ENCODE results near the gene ABHD3.
A peak's percentile ranks its signal among the peaks of the same experiment; 100 is the strongest.
"Not testable (repeated sequence)": the region's sequence is repeated elsewhere in the genome, so short reads cannot be mapped to it uniquely, and the experiment has no call there.

ABHD3 gene

GRCh38 chr18:21686282-21687105 is 18.1 kb downstream of the ABHD3 start:
- DNase-seq (ENCODE audit: low read depth) = peak; percentile 31
- H3K4me3 ChIP-seq (ENCODE audit: control insufficient read depth, low read depth, low read length) = no peak overlapping the region

GRCh38 chr18:21685556-21685981 is 19.0 kb downstream of the ABHD3 start:
- not testable (repeated sequence) for DNase-seq (ENCODE audit: low read depth); H3K4me3 ChIP-seq (ENCODE audit: control insufficient read depth, low read depth, low read length)

More at GRCh38 chr18:21686282-21687105, 18.1 kb downstream of the ABHD3 start:
- TF ChIP-seq CTCF (conservative IDR thresholded peaks at IDR 0.05; ENCODE audit: control insufficient read depth, insufficient read depth, low read depth, low read length) = no peak

- no peak for DNase-seq (ENCODE audit: low read depth)
- no peak for TF ChIP-seq CTCF (conservative IDR thresholded peaks at IDR 0.05; ENCODE audit: control insufficient read depth, insufficient read depth, low read depth, low read length)
- H3K4me3 ChIP-seq (ENCODE audit: control insufficient read depth, low read depth, low read length) = no peak overlapping the region
Measured at GRCh38 chr18:21684731-21685130, 19.8 kb downstream of the ABHD3 start.

- peak; percentile 85 for DNase-seq (ENCODE audit: low read depth)
- no peak for TF ChIP-seq CTCF (conservative IDR thresholded peaks at IDR 0.05; ENCODE audit: control insufficient read depth, insufficient read depth, low read depth, low read length)
- peak overlapping the region; percentile 34 for H3K4me3 ChIP-seq (ENCODE audit: control insufficient read depth, low read depth, low read length)
Measured at GRCh38 chr18:21682371-21683051, 22.1 kb downstream of the ABHD3 start.

- H3K4me3 ChIP-seq (ENCODE audit: control insufficient read depth, low read depth, low read length) = no peak overlapping the region
- TF ChIP-seq CTCF (conservative IDR thresholded peaks at IDR 0.05; ENCODE audit: control insufficient read depth, insufficient read depth, low read depth, low read length) = no peak
- no peak for DNase-seq (ENCODE audit: low read depth)
Measured at GRCh38 chr18:21680161-21680560, 24.4 kb downstream of the ABHD3 start.

GRCh38 chr18:21678859-21679258 is 25.7 kb downstream of the ABHD3 start:
- no peak for TF ChIP-seq CTCF (conservative IDR thresholded peaks at IDR 0.05; ENCODE audit: control insufficient read depth, insufficient read depth, low read depth, low read length)
- DNase-seq (ENCODE audit: low read depth) = no peak
- no peak overlapping the region for H3K4me3 ChIP-seq (ENCODE audit: control insufficient read depth, low read depth, low read length)

GRCh38 chr18:21675354-21675753 is 29.2 kb downstream of the ABHD3 start:
- DNase-seq (ENCODE audit: low read depth) = peak; percentile 8
- not testable (repeated sequence) for H3K4me3 ChIP-seq (ENCODE audit: control insufficient read depth, low read depth, low read length)
